Measurements from ENCODE around the gene ZW10.

ZW10 gene

GRCh38 chr11:113808931-113809330 lies 35.4 kb upstream of the ZW10 start:
- no peaks in the 10 kb centered on the region for H3K27me3 ChIP-seq (ENCODE audit: insufficient read depth, low read length, poor library complexity)
- no peak overlapping the region for H3K4me2 ChIP-seq (ENCODE audit: low read length)
- H3K23ac ChIP-seq (ENCODE audit: low read length) = no peak overlapping the region
- no peak overlapping the region for H4K8ac ChIP-seq (ENCODE audit: low read depth, low read length)
- no peak overlapping the region for H2BK120ac ChIP-seq (ENCODE audit: low read depth, low read length)
- no peaks in the 10 kb centered on the region for H3K79me2 ChIP-seq (ENCODE audit: control insufficient read depth, insufficient read depth, low read length)
- H3K18ac ChIP-seq (ENCODE audit: low read length) = no peak overlapping the region
- H3K27ac ChIP-seq (ENCODE audit: low read depth, low read length) = no peak overlapping the region
- H3K36me3 ChIP-seq (ENCODE audit: control insufficient read depth, insufficient read depth, low read length) = peaks cover 2% of the 10 kb centered on the region
- no peak overlapping the region for H3K4me3 ChIP-seq (ENCODE audit: low read length)
- H3K4me1 ChIP-seq (ENCODE audit: control insufficient read depth, low read depth, low read length) = no peaks in the 10 kb centered on the region
- no peak overlapping the region for H3K4ac ChIP-seq (ENCODE audit: low read depth, low read length)
- H2AK5ac ChIP-seq (ENCODE audit: low read length) = no peak overlapping the region
- no peak overlapping the region for H3K9ac ChIP-seq (ENCODE audit: low read length)
- DNase-seq = no peak
- WGBS (ENCODE audit: extremely low coverage, insufficient coverage, low lambda C conversion rate) = no CpG with 5 or more reads among the region's 2 CpGs
- H2BK15ac ChIP-seq (replicated peaks; ENCODE audit: low read depth) = no peak overlapping the region
- no peak overlapping the region for H2BK5ac ChIP-seq (ENCODE audit: low read length)
- H3K56ac ChIP-seq (ENCODE audit: low read length) = no peak overlapping the region
- H4K5ac ChIP-seq (ENCODE audit: low read length) = no peak overlapping the region
- no peaks in the 10 kb centered on the region for H3K79me1 ChIP-seq (ENCODE audit: low read length)

DNA sequence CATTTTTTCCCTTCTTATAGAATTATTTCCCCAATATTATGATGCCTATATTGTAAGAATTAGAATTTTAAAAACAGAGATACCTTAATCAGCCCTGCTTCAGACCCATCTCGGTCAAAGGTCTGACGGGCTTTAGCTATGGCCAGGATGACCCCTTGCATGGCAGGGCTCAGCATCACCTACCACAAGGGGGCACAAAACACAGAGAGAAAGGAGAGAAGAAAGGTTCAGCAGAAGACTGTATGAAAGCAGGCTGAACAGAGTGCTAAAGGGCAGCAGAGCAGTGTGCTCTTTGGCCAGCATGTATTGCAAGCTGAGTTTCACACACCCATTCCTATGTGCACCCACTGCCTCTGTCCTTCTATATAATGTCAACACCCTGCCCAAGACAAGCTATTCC lies 32.9 kb upstream of the ZW10 start:
- H3K4ac ChIP-seq (ENCODE audit: low read depth, low read length) = no peak overlapping the region
- H4K8ac ChIP-seq (ENCODE audit: low read depth, low read length) = no peak overlapping the region
- no CpG with 5 or more reads among the region's 2 CpGs for WGBS (ENCODE audit: extremely low coverage, insufficient coverage, low lambda C conversion rate)
- H3K36me3 ChIP-seq (ENCODE audit: control insufficient read depth, insufficient read depth, low read length) = peaks cover 10% of the 10 kb centered on the region
- H2AK5ac ChIP-seq (ENCODE audit: low read length) = no peak overlapping the region
- H3K27me3 ChIP-seq (ENCODE audit: insufficient read depth, low read length, poor library complexity) = no peaks in the 10 kb centered on the region
- no peaks in the 10 kb centered on the region for H3K79me2 ChIP-seq (ENCODE audit: control insufficient read depth, insufficient read depth, low read length)
- no peak overlapping the region for H3K27ac ChIP-seq (ENCODE audit: low read depth, low read length)
- H3K56ac ChIP-seq (ENCODE audit: low read length) = no peak overlapping the region
- H3K4me2 ChIP-seq (ENCODE audit: low read length) = no peak overlapping the region
- no peak overlapping the region for H3K9ac ChIP-seq (ENCODE audit: low read length)
- H4K5ac ChIP-seq (ENCODE audit: low read length) = no peak overlapping the region
- H3K18ac ChIP-seq (ENCODE audit: low read length) = no peak overlapping the region
- no peak overlapping the region for H2BK5ac ChIP-seq (ENCODE audit: low read length)
- no peak overlapping the region for H2BK120ac ChIP-seq (ENCODE audit: low read depth, low read length)
- no peaks in the 10 kb centered on the region for H3K79me1 ChIP-seq (ENCODE audit: low read length)
- H3K4me3 ChIP-seq (ENCODE audit: low read length) = no peak overlapping the region
- DNase-seq = peak; percentile 76
- no peak overlapping the region for H3K23ac ChIP-seq (ENCODE audit: low read length)
- no peaks in the 10 kb centered on the region for H3K4me1 ChIP-seq (ENCODE audit: control insufficient read depth, low read depth, low read length)
- H2BK15ac ChIP-seq (replicated peaks; ENCODE audit: low read depth) = no peak overlapping the region

GRCh38 chr11:113805640-113806039 lies 32.1 kb upstream of the ZW10 start:
- Histone ChIP-seq H3K4me3 (ENCODE audit: low read length) (no peak overlapping the region), H3K27ac (ENCODE audit: low read depth, low read length) (no peak overlapping the region), H3K4ac (ENCODE audit: low read depth, low read length) (no peak overlapping the region), H2BK15ac (replicated peaks; ENCODE audit: low read depth) (no peak overlapping the region), H3K79me1 (ENCODE audit: low read length) (no peaks in the 10 kb centered on the region), H4K8ac (ENCODE audit: low read depth, low read length) (no peak overlapping the region), H4K5ac (ENCODE audit: low read length) (no peak overlapping the region), H3K9ac (ENCODE audit: low read length) (no peak overlapping the region), H2AK5ac (ENCODE audit: low read length) (no peak overlapping the region), H3K4me2 (ENCODE audit: low read length) (no peak overlapping the region), H3K4me1 (ENCODE audit: control insufficient read depth, low read depth, low read length) (no peaks in the 10 kb centered on the region), H3K18ac (ENCODE audit: low read length) (no peak overlapping the region), H2BK5ac (ENCODE audit: low read length) (no peak overlapping the region), H3K56ac (ENCODE audit: low read length) (no peak overlapping the region), H2BK120ac (ENCODE audit: low read depth, low read length) (no peak overlapping the region), H3K79me2 (ENCODE audit: control insufficient read depth, insufficient read depth, low read length) (no peaks in the 10 kb centered on the region), H3K23ac (ENCODE audit: low read length) (no peak overlapping the region), H3K27me3 (ENCODE audit: insufficient read depth, low read length, poor library complexity) (no peaks in the 10 kb centered on the region), H3K36me3 (ENCODE audit: control insufficient read depth, insufficient read depth, low read length) (peaks cover 11% of the 10 kb centered on the region)
- DNase-seq = no peak

- Histone ChIP-seq H3K79me1 (ENCODE audit: low read length) (no peaks in the 10 kb centered on the region), H3K4ac (ENCODE audit: low read depth, low read length) (no peak overlapping the region), H2BK5ac (ENCODE audit: low read length) (no peak overlapping the region), H3K9ac (ENCODE audit: low read length) (no peak overlapping the region), H3K23ac (ENCODE audit: low read length) (no peak overlapping the region), H3K4me2 (ENCODE audit: low read length) (no peak overlapping the region), H3K36me3 (ENCODE audit: control insufficient read depth, insufficient read depth, low read length) (peaks cover 11% of the 10 kb centered on the region), H3K18ac (ENCODE audit: low read length) (no peak overlapping the region), H3K4me3 (ENCODE audit: low read length) (no peak overlapping the region), H4K8ac (ENCODE audit: low read depth, low read length) (no peak overlapping the region), H3K27me3 (ENCODE audit: insufficient read depth, low read length, poor library complexity) (no peaks in the 10 kb centered on the region), H3K4me1 (ENCODE audit: control insufficient read depth, low read depth, low read length) (no peaks in the 10 kb centered on the region), H3K56ac (ENCODE audit: low read length) (no peak overlapping the region), H4K5ac (ENCODE audit: low read length) (no peak overlapping the region), H3K27ac (ENCODE audit: low read depth, low read length) (no peak overlapping the region), H3K79me2 (ENCODE audit: control insufficient read depth, insufficient read depth, low read length) (no peaks in the 10 kb centered on the region), H2AK5ac (ENCODE audit: low read length) (no peak overlapping the region), H2BK15ac (replicated peaks; ENCODE audit: low read depth) (no peak overlapping the region), H2BK120ac (ENCODE audit: low read depth, low read length) (no peak overlapping the region)
- DNase-seq = no peak
Measured at GRCh38 chr11:113802621-113803020, 29.1 kb upstream of the ZW10 start.

DNA sequence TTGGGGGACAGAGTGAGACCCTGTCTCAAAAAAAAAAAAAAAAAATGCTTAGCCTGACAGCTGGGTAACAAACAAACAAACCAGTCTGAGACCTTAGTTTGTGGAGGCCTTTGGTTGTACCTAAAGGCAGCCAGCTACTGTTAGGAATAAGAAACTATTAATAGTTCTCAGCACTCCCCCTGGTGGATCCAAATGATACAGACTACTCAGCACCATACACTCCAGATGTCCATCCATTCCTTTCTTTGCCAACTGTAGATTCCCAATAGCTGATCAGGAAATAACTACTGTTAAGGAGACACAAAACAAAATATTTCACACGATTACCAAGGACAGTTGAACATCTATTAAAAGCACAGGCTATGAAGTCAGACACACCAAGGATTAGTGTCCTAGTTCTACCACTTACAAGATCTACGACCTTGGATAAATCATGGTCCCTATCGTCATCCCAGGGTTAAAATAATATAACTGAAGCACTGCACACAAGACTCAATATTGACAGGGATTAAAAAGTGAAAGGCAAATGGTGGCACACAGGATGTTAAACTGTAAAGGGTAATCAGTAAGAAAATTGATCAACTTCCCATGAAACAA lies 23.3 kb upstream of the ZW10 start:
- Histone ChIP-seq H4K8ac (ENCODE audit: low read depth, low read length) (no peak overlapping the region), H3K27me3 (ENCODE audit: insufficient read depth, low read length, poor library complexity) (no peaks in the 10 kb centered on the region), H3K4me2 (ENCODE audit: low read length) (no peak overlapping the region), H2BK120ac (ENCODE audit: low read depth, low read length) (no peak overlapping the region), H3K23ac (ENCODE audit: low read length) (no peak overlapping the region), H3K79me2 (ENCODE audit: control insufficient read depth, insufficient read depth, low read length) (no peaks in the 10 kb centered on the region), H3K4ac (ENCODE audit: low read depth, low read length) (no peak overlapping the region), H3K9ac (ENCODE audit: low read length) (no peak overlapping the region), H3K27ac (ENCODE audit: low read depth, low read length) (no peak overlapping the region), H3K56ac (ENCODE audit: low read length) (no peak overlapping the region), H3K79me1 (ENCODE audit: low read length) (no peaks in the 10 kb centered on the region), H2BK5ac (ENCODE audit: low read length) (no peak overlapping the region), H3K4me1 (ENCODE audit: control insufficient read depth, low read depth, low read length) (no peaks in the 10 kb centered on the region), H3K4me3 (ENCODE audit: low read length) (no peak overlapping the region), H3K36me3 (ENCODE audit: control insufficient read depth, insufficient read depth, low read length) (peaks cover 3% of the 10 kb centered on the region), H2AK5ac (ENCODE audit: low read length) (no peak overlapping the region), H3K18ac (ENCODE audit: low read length) (no peak overlapping the region), H2BK15ac (replicated peaks; ENCODE audit: low read depth) (no peak overlapping the region), H4K5ac (ENCODE audit: low read length) (no peak overlapping the region)
- WGBS (ENCODE audit: extremely low coverage, insufficient coverage, low lambda C conversion rate) = no CpG with 5 or more reads among the region's 3 CpGs
- peak; percentile 53 for DNase-seq

DNA sequence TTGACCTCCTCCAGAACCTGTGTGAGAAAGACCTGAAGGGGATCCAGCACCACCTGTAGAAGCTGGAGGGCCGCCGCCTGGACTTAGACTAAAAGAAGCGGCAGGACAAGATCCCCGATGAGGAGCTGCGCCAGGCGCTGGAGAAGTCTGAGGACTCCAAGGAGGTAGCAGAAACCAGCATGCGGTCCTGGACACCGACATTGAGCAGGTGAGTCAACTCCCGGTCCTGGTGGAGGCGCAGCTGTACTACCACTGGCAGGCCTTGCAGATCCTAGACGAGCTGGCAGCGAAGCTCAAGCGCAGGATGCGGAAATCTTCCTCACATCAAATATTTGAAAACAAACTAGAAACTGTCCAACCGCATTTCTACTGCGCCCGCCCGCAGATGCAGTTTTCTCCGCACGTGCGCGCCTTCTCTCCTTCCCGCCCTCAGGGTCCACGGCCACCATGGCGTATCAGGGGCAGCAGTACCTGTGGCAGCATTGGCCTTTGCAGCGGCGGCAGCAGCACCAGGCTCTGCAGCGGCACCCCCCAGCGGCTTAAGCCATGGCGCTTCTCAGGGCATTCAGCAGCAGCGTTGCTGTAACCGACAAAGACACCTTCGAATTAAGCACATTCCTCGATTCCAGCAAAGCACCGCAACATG lies 16.3 kb upstream of the ZW10 start:
- no peak overlapping the region for H2BK5ac ChIP-seq (ENCODE audit: low read length)
- H3K4me1 ChIP-seq (ENCODE audit: control insufficient read depth, low read depth, low read length) = no peaks in the 10 kb centered on the region
- no peak overlapping the region for H2BK15ac ChIP-seq (replicated peaks; ENCODE audit: low read depth)
- no peak overlapping the region for H3K18ac ChIP-seq (ENCODE audit: low read length)
- no peak overlapping the region for H3K27ac ChIP-seq (ENCODE audit: low read depth, low read length)
- H3K4me3 ChIP-seq (ENCODE audit: low read length) = no peak overlapping the region
- H3K4ac ChIP-seq (ENCODE audit: low read depth, low read length) = no peak overlapping the region
- no peak overlapping the region for H2BK120ac ChIP-seq (ENCODE audit: low read depth, low read length)
- no CpG with 5 or more reads among the region's 35 CpGs for WGBS (ENCODE audit: extremely low coverage, insufficient coverage, low lambda C conversion rate)
- no peak overlapping the region for H3K23ac ChIP-seq (ENCODE audit: low read length)
- H3K27me3 ChIP-seq (ENCODE audit: insufficient read depth, low read length, poor library complexity) = no peaks in the 10 kb centered on the region
- DNase-seq = peak; percentile 6
- no peak overlapping the region for H2AK5ac ChIP-seq (ENCODE audit: low read length)
- H3K56ac ChIP-seq (ENCODE audit: low read length) = no peak overlapping the region
- no peak overlapping the region for H3K9ac ChIP-seq (ENCODE audit: low read length)
- H3K79me1 ChIP-seq (ENCODE audit: low read length) = no peaks in the 10 kb centered on the region
- no peaks in the 10 kb centered on the region for H3K36me3 ChIP-seq (ENCODE audit: control insufficient read depth, insufficient read depth, low read length)
- H3K79me2 ChIP-seq (ENCODE audit: control insufficient read depth, insufficient read depth, low read length) = no peaks in the 10 kb centered on the region
- no peak overlapping the region for H3K4me2 ChIP-seq (ENCODE audit: low read length)
- H4K8ac ChIP-seq (ENCODE audit: low read depth, low read length) = no peak overlapping the region
- H4K5ac ChIP-seq (ENCODE audit: low read length) = no peak overlapping the region

Data from mesendoderm (in vitro differentiated cells).